Measurements from ENCODE around the gene LRRC42.

The LRRC42 gene

DNA sequence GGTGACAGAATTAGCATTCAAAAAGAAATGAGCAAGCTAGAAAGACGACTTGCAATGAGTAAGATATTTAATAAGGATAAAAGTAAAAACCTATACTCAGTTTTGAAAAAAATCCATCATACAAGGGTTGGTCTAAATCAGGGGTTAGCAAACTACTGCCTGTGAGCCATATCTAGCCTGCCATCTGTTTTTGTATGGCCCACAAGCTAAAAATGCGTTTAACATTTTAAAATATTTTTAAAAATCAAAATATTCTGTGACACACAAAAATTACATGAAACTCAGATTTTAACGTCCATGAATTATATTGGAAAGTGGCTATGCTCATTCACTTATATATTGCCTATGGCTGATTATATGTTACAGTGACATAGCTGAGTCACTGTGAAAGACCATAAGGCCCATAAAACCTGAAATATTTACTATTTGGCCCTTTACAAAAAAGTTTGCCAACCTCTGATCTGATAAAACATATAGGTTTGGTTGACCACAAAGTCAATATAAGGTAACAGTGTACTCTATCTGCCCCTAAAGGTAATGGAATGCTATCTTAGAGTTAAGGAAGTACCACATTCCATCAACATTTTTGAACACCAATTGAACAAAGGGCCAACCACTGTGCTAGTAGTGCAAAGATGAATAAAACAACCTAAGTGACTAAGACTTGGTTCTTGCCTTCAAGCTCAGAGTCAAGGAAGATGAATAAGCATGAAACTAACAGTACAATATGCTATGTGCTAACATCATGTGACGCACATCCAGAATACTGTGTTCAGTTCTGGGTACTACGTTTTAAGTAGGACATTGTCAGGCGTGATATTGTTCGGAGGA lies 3.8 kb upstream of the LRRC42 start:
- DNase-seq = no peak

DNA sequence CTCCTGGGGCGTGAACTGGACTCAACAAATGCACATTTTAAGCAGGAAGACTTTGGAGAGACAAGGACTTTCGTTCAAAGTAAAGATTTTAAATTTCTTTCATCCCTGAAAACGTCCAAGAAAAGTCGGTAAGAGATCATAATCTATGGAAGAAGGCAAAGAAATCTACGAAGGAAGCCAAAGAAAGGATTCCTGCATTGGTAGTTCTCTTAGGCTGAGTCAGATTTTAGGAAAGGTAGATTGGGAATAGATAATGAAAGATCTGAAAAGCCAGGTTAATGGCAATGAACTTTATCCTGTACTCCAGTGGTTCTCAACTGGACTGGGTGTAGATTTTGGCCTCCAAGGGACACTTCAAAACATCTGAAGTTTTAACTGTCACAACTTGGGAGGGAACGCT lies 3.1 kb upstream of the LRRC42 start:
- DNase-seq = no peak

DNA sequence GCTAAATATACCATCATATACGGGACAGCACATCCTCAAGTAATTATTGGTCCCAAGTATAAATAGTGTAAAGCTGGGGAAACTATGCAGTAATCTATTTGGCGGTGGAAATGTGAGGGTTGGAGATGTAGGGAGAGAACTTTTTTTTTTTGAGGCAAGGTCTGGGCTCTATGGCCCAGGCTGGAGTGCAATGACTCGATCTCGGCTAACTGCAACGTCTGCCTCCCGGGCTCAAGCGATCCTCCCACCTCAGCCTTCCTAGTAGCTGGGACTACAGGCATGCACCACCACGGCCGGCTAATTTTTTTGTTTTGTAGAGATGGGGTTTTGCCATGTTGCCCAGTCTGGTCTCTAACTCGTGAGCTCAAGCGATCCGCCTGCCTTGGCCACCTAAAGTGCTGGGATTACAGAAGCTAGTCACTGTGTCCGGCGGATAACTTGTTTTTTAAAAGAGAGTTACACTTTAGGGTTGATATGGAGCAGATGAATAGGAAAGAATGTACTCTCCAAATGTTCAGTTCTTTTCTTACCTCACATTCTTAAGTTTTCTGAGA lies 2.6 kb upstream of the LRRC42 start:
- no peak for DNase-seq

DNA sequence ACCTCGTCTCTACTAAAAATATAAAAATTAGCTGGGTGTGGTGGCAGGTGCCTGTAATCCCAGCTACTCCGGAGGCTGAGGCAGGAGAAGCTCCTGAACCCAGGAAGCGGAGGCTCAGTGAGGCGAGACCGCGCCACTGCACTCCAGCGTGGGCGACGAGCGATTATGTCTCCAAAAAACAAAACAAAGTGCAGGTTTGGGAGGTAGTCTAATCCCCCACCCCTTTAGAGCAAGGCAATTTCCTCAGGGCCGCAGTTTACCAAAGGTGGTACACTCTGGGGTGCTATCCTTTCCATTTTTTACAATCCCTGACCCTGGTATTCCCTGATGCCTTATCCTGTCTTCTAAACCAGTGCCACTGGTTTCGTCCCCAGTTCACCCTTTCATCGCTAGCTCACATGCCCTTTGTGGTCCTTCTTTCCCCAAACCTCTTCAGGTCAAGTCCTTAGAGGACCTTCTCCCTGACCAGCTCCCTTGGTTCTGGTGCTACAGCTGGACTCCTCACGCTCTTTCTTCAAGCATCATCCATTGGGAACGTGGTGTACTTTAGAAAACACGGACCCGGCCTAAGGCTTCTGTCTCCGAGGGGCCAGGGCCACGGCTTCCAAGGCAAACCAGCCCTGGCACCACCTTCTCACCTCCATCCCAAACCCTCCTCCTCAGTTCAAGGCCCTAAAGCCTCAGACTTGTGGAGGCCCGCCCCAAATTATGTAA lies 1.5 kb upstream of the LRRC42 start:
- no peak for DNase-seq

DNA sequence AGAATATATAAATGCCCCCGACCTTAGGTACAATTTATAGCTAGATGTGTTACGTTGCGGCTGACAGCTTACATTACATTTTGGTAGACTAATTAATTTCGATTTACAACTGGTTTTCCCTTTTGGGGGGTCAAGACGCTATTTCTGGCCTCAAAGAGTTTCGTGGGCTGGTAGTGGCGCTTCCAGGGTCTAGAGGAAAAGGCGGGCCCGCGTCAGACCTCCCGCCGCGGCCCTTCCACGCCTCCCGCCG lies 1.0 kb upstream of the LRRC42 start:
- no peak for DNase-seq

DNA sequence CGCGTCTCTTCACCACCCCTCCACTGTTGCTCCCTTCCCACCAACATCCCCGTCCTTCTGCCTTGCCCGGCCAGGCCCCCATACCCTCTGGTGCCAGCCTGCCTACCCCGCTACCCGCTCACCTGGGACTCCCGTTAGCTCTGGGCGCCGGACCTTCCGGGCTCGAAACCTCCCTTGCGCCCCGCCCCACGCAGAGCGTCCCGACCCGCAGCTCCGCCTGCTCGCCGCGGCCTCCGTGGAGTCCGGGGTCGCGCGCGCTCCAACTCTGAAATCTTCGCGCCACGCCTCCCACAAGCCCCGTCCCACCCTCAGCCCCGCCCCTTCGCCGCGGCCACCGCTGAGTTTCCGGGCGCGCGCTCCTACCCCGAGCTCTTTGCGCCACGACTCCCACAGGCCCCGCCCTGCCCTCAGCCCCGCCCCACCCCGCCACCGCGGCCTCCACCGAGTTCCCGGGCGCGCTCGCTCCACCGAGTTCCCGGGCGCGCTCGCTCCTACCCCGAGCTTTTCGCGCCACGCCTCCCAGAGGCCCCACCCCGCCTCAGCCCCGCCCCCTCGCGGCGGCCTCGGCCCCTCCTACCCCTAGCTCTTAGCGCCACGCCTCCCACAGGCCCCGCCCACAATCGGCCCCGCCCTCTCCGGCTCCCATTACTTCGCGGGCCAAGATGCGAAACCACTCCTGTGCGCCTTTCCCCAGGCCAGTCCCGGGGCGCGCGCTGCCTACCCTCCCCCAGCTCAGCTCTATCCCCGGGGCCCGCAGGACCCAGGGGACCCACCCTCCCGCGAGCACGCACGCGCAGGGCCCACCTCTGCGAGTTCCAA lies 508 bp upstream of the LRRC42 start, which contains the start of gene IFT25:
Gene IFT25, minus strand, starts transcription at position 267 of the 819 bp plus-strand sequence. CDS start 5,617 bp downstream, outside the sequence.
- DNase-seq = peak; percentile 97

DNA sequence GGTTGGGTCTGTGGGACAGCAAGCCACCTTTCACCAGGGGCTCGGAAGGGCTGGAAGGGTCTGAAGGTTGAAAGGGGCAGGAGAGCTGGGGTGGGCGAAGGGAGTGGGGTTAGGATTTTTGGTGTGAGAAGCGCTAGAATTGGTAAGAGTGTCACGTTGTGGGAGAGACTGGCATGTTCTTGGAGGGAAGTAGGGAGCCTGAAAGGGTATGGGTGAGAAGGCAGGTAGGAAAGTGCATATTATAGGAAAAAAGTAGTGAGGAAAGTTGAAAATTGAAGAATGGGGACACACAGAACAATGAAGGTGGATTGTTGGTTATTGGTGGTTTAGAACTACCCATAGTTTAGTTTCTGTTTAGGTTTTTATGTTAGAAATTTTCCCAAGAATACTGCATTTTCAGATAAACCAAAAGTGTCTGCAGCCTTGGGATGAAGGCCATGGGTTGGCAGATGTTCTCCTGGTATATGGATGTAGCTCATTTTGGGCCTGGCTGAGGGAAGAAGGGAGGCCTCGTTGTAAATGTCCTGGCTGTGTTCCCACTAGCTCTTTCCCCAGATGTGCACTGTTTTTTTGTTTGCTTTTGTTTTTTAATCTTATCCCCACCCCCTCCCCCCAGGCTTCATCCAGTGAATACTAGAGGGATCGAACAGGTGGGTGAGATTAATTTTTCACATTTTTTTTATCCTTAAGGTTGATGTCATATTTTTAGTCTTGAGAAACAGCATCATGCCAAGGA lies 1.2 kb downstream of the LRRC42 start:
- no peak for DNase-seq

DNA sequence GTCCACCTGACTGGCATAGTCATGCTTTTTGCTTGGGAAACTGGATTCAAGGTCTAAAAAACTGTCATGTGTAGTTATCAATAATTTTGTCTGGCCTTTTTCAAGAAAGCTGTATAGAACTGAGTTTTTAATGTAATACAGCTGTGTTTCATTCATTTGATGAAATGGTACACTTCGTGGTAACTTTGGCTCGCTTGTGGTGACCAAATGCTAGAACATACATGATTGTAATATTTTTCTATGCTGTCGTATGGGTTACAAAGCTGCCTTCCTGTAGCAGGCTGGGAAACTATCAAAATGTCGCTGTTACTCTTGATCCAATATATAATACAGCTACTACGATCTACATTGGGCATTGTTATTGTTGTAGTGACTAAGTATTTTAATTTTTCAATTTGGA lies 2.1 kb downstream of the LRRC42 start:
- DNase-seq = no peak

DNA sequence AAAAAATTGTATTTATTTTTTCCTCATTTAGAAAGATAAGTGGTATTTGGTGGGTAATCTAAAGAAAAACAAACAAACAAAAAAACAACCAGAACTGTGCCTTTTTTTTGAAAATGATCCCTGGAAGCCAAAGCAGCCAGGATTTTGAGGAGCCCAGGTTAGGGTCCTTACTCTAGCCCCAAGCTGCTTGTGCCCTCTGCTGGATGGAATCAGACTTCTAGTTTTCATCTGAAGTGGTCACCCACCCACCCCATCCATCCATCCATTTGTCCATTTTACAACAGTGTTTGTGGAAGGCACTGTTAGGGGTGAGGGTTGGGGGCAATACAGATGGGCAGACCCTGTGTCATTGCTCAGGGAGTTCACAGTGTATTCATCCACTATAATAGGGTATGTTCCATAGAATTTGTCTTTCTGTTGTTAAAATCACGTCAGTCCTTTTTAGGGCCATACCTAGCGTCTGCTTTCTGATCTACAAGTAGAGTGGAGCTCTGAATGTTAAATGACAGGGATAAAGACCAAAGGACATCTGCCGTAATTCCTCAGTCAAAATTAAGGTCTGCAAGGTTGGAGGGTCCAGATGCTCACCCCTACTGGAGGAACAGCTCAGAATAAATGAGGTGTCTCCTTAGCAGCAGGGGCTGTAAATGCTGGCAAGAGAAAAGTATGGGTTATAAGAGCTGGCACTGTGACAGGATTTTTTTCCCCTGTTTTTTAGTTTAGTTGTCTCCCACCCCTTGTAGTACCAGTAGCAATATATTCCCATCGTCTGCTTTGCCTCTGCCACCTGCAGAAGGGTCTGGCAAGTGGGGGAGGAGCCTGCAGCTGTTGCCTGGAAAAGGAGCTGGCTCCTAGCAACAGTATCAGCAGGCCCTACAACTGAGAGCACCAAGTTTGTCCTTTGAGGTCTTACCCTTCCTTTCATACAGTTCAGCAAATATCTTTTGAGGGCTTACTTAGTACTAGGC lies 3.2 kb downstream of the LRRC42 start:
- peak; percentile 43 for DNase-seq

DNA sequence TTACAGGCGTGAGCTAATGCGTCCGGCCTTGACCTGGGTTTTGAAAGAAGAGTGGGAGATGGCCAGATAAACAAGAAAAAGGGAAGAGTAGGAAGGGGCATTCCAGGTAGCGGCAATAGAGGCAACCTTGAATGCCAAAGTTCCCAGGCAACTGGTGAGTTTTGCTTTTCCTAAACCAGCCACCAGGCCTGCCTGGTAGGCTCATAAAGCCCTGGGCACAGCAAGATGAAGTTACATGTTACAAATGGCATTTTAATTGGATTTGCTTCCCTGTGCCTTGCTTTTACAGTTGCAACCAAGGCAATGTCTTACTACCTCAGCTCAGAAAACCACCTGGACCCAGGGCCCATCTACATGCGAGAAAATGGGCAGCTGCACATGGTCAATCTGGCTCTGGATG lies 5.5 kb downstream of the LRRC42 start:
- DNase-seq = no peak

DNA sequence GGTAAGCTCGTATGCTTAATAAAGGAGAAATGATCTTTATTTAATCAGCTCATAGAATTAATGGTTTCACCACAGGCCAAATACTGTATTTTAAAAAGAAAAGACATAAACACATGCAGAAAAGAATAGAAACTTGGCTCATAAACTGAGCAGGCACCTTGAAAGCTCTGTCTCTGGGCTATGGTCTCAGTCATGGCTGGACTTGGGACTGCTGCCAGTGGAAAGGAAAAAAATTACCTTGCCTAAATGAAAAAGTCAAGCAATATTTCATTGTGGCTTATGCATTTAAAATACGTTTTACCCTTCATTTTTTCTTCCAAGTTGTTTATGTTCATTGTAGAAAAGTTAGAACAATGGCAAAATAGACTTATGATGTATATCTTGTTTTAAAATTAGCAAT lies 8.0 kb downstream of the LRRC42 start:
- no peak for DNase-seq

DNA sequence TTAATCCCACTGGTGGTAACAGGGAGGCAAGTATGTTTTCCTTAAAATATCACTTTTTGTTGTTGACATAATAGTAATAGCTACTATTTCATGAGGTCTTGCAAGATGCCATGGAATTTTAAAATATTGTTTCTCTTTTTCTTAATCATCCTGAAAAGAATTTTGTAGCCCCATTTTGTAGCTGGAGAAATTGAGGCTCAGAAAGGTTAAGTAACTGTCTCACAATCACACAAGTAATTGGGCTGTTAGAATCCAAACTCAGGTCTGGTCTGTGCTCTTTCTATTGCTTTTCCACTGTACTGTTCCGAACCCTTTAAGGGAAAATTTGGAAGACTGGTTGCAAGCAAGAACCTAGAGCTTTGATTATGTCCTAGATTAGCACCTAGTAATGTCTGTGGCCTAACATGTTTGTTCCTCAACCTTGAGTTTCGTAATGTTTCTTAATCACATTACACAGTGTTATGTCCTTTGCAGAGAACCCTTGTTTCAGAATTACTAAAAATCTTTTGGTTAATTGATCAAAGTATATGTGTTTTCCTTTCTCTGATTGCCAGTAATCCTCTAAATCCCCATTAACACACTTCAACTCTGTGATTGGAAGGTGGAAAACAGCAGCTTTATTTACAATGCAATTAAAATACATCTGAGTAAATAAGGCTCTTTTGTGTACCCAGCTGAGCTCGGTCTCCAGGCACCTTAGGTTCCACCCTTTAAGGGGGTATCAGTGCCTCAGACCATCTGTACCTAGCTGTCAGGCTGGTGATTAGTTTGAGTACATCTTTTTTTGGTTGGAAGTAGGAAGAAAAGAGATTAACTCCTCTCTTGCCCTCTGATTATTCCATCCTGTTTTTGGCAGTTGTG lies 10.4 kb downstream of the LRRC42 start:
- DNase-seq = no peak

DNA sequence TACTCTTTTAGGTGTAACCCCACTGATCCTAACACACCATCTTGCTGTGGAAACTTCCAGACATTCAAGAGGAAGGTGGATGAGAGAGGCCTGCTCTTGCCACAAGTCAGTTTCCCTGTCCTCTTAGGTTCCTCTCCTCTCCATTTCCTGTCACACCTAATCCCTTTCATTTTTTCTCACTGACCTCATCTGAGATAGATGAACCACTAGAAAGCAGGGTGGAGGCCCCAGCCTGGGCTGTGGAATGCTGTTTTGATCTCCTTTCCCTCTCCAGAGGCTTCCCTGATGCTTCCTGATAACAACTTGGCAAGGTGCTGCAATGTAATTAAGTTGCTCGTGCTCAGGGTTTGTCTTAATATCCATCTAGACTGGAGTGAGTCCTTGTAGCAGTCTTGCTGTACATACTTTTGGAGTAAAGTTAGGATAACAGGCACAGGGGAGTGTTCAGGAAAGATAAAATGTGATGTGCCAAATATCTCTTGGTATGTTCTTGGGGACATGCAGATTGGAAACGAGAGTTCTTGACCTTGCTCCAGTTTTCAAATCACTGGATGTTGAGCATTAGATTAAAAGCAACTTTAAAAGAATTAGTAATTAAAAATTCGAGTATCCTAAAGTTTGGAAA lies 11.2 kb downstream of the LRRC42 start:
- DNase-seq = no peak

DNA sequence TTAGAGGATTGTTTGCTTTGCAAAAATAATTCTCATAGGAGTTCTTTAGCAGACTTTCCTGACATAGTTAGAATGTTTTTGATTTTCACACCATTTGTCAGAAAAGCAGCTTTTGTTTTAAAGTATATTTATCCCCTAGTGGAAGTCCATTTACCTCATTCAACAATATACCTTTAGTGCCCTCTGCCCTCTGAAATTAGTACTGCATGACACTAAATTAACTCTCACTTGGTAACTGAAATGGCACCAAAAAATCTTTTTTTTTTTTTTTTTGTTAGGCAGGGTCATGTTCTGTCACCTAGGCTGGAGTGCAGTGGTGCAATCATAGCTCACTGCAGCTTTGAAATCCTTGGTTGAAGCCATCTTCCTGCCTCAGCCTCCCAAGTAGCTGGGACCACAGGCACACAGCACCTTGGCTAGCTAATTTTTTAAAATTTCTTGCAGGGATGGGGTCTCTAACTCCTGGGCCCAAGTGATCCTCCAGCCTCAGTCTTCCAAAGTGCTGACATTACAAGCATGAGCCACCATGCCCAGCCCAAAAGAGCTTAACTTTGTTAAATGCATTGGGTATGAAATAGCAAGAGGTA lies 13.6 kb downstream of the LRRC42 start:
- DNase-seq = peak; percentile 73

DNA sequence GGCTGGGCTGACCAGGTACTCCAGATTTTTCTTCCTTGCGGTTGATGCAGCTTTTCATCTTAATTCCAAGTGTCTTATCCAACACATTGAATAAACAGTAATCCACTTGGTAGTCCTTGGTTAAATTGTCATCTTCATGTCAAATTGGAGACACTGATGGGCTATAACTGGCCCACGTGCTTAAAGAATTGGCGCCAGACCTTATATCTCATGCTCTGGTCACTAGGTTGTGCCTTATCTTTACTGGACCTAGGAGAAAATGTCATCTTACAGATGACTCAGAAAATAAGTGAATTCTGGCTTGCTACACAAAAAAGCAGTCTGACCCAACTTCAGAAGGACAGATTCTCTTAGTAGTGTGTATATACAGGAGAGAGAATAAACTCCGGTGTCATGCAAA lies 16.2 kb downstream of the LRRC42 start:
- no peak for DNase-seq

DNA sequence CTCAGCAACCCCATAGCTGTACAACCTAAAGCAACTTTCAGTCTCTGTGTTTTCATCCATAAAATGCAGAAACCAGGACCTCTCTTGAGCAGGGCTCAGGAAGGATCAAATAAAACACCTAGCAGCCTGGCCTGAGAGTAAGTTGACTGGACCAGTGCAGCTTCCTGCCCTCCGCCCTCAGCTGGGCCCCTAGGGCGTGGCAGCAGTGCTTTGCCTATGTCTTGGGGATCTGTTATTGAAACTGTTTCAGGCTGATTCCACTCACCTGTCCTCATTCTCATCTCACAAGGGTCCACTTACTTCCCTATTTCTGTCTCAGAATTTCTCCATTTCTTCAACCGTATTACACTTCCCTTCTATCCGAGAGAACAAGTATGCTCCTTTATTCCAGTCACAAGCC lies 17.3 kb downstream of the LRRC42 start:
- DNase-seq = no peak

DNA sequence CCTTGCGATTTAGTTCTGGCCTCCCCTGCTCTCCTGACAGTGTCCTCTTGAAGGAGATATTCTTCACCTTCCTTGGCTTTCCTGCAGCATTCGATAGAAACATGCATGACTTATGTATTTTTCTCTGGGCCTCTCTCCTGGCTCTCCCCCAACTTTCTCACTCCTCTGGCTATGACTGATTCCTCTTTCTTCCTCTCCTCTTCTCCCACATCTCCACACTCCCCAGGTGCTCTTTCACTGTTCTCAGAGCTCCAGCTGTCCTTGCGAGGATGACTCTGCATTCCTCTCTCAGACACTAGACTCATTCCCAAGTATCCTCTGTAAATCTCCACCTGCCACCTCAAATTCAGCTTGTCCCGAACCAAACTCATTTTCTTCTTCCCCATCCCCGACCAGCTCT lies 18.0 kb downstream of the LRRC42 start:
- DNase-seq = no peak

DNA sequence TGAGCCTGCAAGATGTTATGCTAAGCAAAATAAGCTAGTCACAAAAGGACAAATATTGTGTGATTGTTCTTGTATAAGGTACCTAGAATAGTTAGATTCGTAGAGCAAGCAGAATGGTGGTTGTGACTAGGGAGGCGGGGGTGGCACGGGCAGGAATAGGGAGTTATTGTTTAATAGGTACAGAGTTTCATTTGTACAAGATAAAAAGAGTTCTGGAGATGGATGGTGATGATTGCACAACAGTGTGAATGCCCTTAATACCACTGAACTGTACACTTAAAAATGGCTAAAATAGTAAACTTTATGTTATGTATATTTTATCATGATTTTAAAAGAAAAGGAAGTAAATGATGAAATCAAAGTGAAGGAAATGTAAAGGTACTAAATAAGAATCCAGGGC lies 20.6 kb downstream of the LRRC42 start:
- DNase-seq = no peak

DNA sequence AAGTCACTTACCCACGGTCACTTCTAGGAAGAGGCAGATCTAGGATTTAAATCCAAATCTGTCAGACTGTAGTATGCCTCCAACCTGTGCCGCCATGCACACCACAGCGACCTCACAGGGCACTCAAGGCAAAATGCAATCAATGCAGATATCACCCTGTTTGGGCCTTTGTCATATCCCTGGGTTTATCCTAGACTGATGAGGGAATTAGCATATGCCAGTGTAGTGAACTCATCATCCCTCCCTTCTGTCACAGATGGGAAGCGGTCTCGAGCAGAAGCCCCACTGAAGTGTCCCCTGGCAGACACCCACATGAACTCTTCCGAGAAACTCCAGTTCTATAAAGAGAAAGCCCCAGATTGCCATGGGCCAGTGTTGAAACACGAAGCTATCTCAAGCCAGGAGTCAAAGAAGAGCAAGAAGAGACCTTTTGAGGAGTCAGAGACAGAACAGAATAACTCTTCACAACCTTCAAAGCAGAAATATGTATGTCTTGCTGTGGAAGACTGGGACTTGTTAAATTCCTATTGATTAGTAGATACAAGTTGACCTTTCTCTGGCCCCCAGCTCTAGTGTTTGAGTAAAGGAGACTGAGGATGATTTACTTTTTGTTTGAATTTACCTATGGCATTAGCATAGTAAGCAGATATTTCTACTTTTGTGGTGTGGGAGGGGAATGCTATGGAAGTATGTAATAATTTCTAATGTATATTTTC lies 21.4 kb downstream of the LRRC42 start:
- no peak for DNase-seq
